CD4-positive, alpha-beta T cell treated with Interleukin-10 for 1 hour (primary cell): ENCODE results near the gene NXPE2.
"Not testable (repeated sequence)": the region's sequence is repeated elsewhere in the genome, so short reads cannot be mapped to it uniquely, and the experiment has no call there.

Experiments used
- DNase-seq: peaks from one replicate; pipeline ENCODE4 v3.0.0-alpha.2; 2020

The NXPE2 gene

GRCh38 chr11:114678125-114679036 lies at the start of gene NXPE2:
NXPE2 (plus strand) TSS chr11:114678527; CDS start chr11:114678576, 49 bp downstream.
- no peak for DNase-seq

GRCh38 chr11:114631445-114631965 lies 46.8 kb upstream of the NXPE2 start:
- DNase-seq, result not testable (repeated sequence)

DNA sequence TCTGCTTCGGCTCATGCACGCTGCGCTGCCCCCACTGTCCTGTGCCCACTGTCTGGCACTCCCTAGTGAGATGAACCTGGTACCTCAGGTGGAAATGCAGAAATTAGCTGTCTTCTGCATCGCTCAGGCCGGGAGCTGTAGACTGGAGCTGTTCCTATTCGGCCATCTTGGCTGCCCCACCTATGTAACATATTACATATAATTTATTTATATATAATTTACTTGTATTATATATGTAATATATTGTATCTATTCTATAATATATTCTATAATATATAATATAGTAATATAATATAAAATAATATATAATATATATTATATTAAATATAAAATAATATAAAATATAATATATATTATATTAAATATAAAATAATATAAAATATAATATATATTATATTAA lies 38.9 kb upstream of the NXPE2 start:
- not testable (repeated sequence) for DNase-seq

DNA sequence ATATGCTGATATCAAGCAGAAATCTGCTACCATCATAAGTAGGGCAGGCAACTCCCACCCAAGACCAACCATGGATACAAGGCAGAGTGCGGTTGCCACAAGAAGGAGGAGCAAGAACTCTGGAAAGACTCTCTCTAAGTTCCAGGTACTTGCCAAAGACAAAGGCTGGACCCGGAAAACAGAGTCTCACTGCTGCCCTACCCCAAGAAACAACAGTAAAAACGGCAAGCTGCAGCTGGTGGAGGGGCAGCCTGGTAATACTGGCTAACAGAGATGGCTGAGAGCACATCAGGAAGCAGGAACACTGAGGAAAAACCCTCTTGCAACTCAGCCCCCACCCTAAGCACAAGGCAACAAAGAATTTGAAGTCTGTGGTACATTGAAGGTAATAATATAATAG lies 27.7 kb upstream of the NXPE2 start:
- DNase-seq, result no peak

- no peak for DNase-seq
Observed at GRCh38 chr11:114651145-114651718, 27.1 kb upstream of the NXPE2 start.

GRCh38 chr11:114653148-114653547 lies 25.2 kb upstream of the NXPE2 start:
- no peak for DNase-seq

- no peak for DNase-seq
Observed at GRCh38 chr11:114664641-114665040, 13.7 kb upstream of the NXPE2 start.

DNA sequence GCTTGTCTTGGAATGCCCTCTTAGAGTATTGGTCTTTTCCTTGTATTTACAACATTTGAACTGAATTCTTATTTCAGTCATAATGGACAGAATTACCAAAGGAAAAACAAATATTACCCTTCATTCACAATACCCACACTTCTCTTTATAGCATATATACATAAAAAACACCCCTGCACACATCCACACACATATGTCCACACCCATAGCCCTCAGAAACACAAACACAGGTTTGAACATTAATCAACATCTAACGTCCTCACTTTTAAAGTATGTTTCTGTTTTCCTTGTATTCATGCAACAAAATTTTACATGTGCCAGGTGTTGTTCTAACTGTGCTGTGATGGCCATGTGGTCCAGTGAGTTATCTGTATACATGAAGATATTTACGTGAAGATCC lies 11.6 kb upstream of the NXPE2 start:
- no peak for DNase-seq

DNA sequence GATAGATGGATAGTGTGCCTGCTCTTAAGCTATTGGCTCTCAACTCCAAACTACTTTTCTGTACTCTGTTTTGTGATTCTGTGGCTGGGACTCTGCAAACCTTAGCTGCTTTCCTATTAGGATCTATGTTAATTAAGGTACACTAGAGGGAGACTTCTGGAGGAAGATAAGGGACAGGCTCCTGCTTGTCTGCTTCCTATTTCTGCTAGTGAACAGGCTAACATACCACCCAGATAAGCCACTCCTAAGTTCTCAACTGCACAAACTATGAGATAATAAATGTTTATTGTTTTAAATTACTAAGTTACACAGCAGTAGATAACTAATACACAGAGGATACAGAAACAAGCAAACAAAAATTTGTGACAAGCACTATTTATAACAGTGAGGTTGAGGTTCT lies 10.2 kb upstream of the NXPE2 start:
- no peak for DNase-seq

- no peak for DNase-seq
Observed at GRCh38 chr11:114673661-114674060, 4.7 kb upstream of the NXPE2 start.

DNA sequence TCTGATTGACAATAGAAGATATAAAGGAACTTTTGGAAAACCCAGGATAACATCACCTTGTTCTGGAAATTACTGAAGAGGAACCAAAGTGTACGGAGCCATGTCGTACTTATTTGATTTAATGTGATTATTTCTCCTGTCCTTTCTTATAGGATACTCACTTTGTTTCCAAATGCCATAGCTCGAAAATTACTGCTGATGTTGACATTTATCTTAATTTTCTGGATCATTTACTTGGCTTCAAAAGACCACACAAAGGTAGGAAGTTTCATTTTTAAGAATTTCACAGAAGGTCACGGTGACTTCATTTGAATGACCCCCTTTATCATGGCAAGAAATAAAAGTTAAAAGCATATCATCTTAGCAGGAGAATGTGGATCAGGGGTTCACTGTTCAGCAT lies 1.2 kb downstream of the NXPE2 start:
- no peak for DNase-seq

- DNase-seq, result no peak
Observed at GRCh38 chr11:114683007-114683406, 4.7 kb downstream of the NXPE2 start.

GRCh38 chr11:114684636-114685035 lies 6.3 kb downstream of the NXPE2 start:
- DNase-seq, result no peak

DNA sequence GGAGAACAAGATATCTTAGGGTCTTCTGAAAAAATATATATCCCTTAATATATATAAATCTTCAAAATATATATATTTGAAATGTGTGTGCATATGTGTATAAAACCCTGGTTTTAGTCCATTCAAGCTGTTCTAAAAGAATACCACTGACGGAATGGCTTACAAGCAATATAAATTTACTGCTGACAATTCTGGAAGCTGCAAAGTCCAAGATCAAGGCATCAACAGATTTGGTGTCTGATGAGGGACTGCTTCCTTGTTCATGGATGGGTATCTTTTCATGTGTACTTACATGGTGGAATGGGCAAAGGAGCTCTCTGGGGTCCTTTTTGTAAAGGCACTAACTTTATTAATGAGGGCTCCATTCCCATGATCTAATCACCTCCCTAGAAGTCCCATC lies 6.8 kb downstream of the NXPE2 start:
- no peak for DNase-seq

GRCh38 chr11:114705280-114706024 lies 27.1 kb downstream of the NXPE2 start:
- no peak for DNase-seq

DNA sequence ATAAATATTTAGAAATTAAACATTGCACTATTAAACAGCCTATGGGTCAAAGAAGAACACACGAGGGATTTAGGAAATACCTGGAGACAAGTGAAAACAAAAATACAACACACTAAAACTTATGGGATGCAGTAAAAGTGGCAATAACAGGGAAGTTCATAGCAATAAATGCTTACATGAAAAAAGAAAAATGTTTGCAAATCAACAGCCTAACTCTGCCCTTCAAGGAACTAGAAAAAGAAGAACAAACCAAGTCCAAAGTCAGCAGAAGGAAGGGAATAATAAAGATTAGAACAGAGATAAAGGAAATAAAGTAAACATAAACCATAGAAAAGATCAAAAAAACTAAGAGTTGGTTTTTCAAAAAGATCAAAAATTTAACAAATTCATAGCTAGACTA lies 31.6 kb downstream of the NXPE2 start:
- no peak for DNase-seq

GRCh38 chr11:114713756-114714155 lies 35.4 kb downstream of the NXPE2 start:
- DNase-seq, result no peak

DNA sequence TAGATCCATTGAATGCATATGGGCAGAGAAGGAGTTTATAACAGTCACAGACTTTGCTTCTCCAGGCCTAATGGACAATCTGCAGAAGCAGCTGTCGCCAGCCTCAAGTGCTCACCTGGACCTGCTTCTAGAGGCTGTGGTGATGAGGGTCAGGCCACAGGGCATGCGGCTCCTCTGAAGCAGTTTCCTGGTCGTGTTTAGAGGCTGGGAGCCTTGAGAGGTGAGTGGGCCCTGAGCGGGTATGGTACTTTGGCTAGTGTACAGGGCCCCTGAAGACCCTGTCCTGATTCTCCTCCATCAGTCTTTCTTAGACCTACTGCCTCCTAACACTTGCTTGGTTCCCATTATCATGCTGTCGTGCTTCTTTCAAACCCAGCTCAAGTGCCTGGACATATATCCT lies 41.2 kb downstream of the NXPE2 start:
- no peak for DNase-seq

DNA sequence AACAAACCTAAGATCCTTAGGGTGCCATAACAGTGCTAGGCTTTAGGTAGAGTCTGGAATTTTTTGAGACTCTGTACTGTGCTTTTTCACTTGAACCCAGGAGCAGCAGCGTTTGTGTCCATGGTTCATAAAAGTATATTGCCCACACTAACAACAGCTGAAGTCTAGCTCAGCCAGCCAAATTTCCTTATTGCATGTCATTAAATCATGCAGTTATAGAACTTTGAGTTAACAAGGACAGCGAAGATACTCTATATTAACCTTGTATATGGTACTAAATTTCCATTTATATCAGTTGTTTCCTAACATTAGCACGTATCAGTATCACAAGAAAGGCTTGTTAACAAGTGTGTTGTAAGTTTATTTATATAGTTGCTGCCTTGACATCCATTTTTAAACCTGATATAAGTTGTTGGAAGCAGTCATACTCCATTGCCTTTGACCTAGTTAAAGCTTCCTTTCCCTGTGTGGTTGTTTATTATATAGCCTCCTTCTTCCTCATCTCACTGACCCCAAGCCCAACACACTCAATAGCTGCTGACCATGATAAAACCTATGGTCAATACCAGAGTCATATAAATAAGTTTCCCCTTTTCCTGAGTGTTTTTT lies 46.7 kb downstream of the NXPE2 start:
- no peak for DNase-seq

DNA sequence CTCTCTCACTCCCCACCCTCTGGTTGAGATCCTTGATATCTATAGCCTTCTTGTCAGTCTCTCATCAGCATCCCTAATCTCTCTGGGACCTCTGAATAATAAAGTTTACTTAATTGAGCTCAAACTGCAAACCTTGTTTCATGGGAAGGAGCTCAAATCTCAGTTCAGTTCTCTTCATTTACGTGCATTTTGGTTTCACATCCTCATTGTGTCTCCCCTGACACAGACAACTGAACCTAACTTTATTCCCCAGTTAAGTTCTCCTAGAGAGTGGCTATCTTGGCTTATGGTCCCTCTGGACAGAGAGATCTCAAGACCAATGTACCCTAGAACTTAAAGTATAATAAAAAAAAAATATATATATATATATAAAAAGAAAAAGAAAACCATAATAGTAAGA lies 47.3 kb downstream of the NXPE2 start:
- no peak for DNase-seq

- no peak for DNase-seq
Observed at GRCh38 chr11:114736806-114737205, 58.5 kb downstream of the NXPE2 start.

GRCh38 chr11:114738954-114739353 lies 60.6 kb downstream of the NXPE2 start:
- DNase-seq, result peak; percentile 39

GRCh38 chr11:114745150-114745671 lies 66.9 kb downstream of the NXPE2 start:
- DNase-seq, result no peak
